HL-60 (cell line): ENCODE measurements around the gene OR6Y1.

Experiments
- CTCF ChIP-seq: IDR thresholded peaks from one replicate; pipeline ENCODE4 v1.5.1; 2011; ENCODE audit warnings: low read length, control low read depth, inconsistent platforms; ENCODE audit not compliant: insufficient read depth
- POLR2AphosphoS5 ChIP-seq: IDR thresholded peaks from 2 replicates; pipeline ENCODE4 v1.6.1; 2012; ENCODE audit warnings: low read depth
- TF ChIP-seq, protein P1 (sequence below): IDR thresholded peaks from 2 replicates; pipeline ENCODE4 v1.6.1; 2012; ENCODE audit warnings: low read depth; ENCODE audit not compliant: insufficient replicate concordance

- no peak for TF ChIP-seq POLR2AphosphoS5
- TF ChIP-seq CTCF: no peak
- TF ChIP-seq, protein P1, sequence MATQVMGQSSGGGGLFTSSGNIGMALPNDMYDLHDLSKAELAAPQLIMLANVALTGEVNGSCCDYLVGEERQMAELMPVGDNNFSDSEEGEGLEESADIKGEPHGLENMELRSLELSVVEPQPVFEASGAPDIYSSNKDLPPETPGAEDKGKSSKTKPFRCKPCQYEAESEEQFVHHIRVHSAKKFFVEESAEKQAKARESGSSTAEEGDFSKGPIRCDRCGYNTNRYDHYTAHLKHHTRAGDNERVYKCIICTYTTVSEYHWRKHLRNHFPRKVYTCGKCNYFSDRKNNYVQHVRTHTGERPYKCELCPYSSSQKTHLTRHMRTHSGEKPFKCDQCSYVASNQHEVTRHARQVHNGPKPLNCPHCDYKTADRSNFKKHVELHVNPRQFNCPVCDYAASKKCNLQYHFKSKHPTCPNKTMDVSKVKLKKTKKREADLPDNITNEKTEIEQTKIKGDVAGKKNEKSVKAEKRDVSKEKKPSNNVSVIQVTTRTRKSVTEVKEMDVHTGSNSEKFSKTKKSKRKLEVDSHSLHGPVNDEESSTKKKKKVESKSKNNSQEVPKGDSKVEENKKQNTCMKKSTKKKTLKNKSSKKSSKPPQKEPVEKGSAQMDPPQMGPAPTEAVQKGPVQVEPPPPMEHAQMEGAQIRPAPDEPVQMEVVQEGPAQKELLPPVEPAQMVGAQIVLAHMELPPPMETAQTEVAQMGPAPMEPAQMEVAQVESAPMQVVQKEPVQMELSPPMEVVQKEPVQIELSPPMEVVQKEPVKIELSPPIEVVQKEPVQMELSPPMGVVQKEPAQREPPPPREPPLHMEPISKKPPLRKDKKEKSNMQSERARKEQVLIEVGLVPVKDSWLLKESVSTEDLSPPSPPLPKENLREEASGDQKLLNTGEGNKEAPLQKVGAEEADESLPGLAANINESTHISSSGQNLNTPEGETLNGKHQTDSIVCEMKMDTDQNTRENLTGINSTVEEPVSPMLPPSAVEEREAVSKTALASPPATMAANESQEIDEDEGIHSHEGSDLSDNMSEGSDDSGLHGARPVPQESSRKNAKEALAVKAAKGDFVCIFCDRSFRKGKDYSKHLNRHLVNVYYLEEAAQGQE: no peak
Observed at GRCh38 chr1:158521666-158522058, 32.5 kb downstream of the OR6Y1 start.
